ENCODE data around the gene ATAD2B.

- TF ChIP-seq CTCF (IDR thresholded peaks at IDR 0.05; ENCODE audit: low read depth, low read length) (no peak), POLR2A (IDR thresholded peaks at IDR 0.05; ENCODE audit: extremely low read depth, insufficient read length) (no peak)
Observed at GRCh38 chr2:23828256-23828980, 98.5 kb downstream of the ATAD2B start.

Data from NB4 (cell line).